Mesothelial cell of epicardium (in vitro differentiated cells): Measurements from ENCODE around the gene RNF112. TPM values are rescaled to one million over a fixed set of nuclear protein-coding genes. Genes with fewer than 3 reads are reported as not detected.

Experiments
- DNase-seq, 2 experiments: peaks; one replicate each; pipeline ENCODE4 v3.0.0; 2021; ENCODE audit warnings: low spot score in 2 of 2; ENCODE audit not compliant: unreplicated experiment in 2 of 2
- H3K27ac Mint-ChIP-seq: 2 replicates; pipeline ENCODE4 v1.8.0; 2021; ENCODE audit warnings: mixed read lengths
- H3K27me3 Mint-ChIP-seq: 2 replicates; pipeline ENCODE4 v1.8.0; 2021; ENCODE audit warnings: low read depth, mixed read lengths
- H3K36me3 Mint-ChIP-seq: 2 replicates; pipeline ENCODE4 v1.8.0; 2021; ENCODE audit warnings: mixed read lengths
- H3K4me1 Mint-ChIP-seq: 2 replicates; pipeline ENCODE4 v1.8.0; 2021; ENCODE audit warnings: mixed read lengths
- H3K4me3 Mint-ChIP-seq: 2 replicates; pipeline ENCODE4 v1.8.0; 2021; ENCODE audit warnings: mild to moderate bottlenecking, moderate library complexity, mixed read lengths
- H3K9me3 Mint-ChIP-seq: 2 replicates; pipeline ENCODE4 v1.8.0; 2021; ENCODE audit warnings: mixed read lengths
- total RNA-seq: library from RNA; stranded (reverse); gene quantifications from 3 replicates; pipeline ENCODE4 v1.2.1, GENCODE V29; 2021
- TF ChIP-seq, protein P1 (sequence below): fragments of 200-600 bp; sonication (generic); IDR thresholded peaks from one replicate; pipeline ENCODE4 v1.5.0; 2021; ENCODE audit warnings: antibody characterized with exemption; ENCODE audit not compliant: unreplicated experiment

Gene RNF112, protein sequence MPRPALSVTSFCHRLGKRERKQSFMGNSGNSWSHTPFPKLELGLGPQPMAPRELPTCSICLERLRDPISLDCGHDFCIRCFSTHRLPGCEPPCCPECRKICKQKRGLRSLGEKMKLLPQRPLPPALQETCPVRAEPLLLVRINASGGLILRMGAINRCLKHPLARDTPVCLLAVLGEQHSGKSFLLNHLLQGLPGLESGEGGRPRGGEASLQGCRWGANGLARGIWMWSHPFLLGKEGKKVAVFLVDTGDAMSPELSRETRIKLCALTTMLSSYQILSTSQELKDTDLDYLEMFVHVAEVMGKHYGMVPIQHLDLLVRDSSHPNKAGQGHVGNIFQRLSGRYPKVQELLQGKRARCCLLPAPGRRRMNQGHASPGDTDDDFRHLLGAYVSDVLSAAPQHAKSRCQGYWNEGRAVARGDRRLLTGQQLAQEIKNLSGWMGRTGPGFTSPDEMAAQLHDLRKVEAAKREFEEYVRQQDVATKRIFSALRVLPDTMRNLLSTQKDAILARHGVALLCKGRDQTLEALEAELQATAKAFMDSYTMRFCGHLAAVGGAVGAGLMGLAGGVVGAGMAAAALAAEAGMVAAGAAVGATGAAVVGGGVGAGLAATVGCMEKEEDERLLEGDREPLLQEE
- 2.7 to 4.8 TPM (median 4.2 TPM) in 3 replicates for total RNA-seq

- no peak for DNase-seq
- Mint-ChIP-seq H3K27ac (no peak within 1 kb of the TSS), H3K4me3 (no peak within 1 kb of the TSS), H3K9me3 (no peaks in the 10 kb centered on the region), H3K36me3 (no peaks in the 10 kb centered on the region), H3K4me1 (peaks cover 19% of the 10 kb centered on the region), H3K27me3 (peaks cover 7% of the 10 kb centered on the region)
- TF ChIP-seq, protein P1, sequence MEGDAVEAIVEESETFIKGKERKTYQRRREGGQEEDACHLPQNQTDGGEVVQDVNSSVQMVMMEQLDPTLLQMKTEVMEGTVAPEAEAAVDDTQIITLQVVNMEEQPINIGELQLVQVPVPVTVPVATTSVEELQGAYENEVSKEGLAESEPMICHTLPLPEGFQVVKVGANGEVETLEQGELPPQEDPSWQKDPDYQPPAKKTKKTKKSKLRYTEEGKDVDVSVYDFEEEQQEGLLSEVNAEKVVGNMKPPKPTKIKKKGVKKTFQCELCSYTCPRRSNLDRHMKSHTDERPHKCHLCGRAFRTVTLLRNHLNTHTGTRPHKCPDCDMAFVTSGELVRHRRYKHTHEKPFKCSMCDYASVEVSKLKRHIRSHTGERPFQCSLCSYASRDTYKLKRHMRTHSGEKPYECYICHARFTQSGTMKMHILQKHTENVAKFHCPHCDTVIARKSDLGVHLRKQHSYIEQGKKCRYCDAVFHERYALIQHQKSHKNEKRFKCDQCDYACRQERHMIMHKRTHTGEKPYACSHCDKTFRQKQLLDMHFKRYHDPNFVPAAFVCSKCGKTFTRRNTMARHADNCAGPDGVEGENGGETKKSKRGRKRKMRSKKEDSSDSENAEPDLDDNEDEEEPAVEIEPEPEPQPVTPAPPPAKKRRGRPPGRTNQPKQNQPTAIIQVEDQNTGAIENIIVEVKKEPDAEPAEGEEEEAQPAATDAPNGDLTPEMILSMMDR = no peak
Observed at GRCh38 chr17:19410875-19411620, at the start of gene RNF112. Gene RNF112 (plus strand): TSS chr17:19411232. CDS start chr17:19411409, 177 bp downstream.

DNA sequence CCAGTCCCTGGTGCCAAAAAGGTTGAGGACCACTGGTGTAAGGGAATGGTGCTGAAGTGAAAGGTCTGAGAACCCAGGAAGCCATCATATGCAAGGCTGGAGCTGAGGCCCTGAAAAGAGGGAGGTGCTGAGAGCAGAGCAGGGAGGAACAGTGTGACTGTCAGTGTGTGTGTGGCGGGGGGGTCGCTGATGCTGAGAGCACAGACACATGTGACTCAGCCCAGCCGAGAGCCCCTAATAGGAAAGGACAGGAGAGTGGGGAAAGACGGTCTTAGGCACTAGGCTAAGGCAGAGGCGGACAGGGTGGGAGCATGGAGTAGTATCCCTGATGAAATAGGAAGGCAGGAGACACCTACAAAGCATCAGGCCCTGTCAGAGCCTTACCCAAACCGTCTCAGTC is 49.7 kb upstream of the RNF112 start:
- TF ChIP-seq, protein P1 = no peak
- H3K27ac Mint-ChIP-seq = no peak overlapping the region
- no peak for DNase-seq
- no peaks in the 10 kb centered on the region for H3K9me3 Mint-ChIP-seq
- no peaks in the 10 kb centered on the region for H3K27me3 Mint-ChIP-seq
- peaks cover 4% of the 10 kb centered on the region for H3K36me3 Mint-ChIP-seq
- peak overlapping the region; percentile 85 for H3K4me3 Mint-ChIP-seq
- peaks cover 38% of the 10 kb centered on the region for H3K4me1 Mint-ChIP-seq

- peak overlapping the region; percentile 23 for H3K27ac Mint-ChIP-seq
- TF ChIP-seq, protein P1 = no peak
- peaks cover 4% of the 10 kb centered on the region for H3K36me3 Mint-ChIP-seq
- peaks cover 38% of the 10 kb centered on the region for H3K4me1 Mint-ChIP-seq
- no peaks in the 10 kb centered on the region for H3K27me3 Mint-ChIP-seq
- H3K9me3 Mint-ChIP-seq = no peaks in the 10 kb centered on the region
- peak overlapping the region; percentile 85 for H3K4me3 Mint-ChIP-seq
- no peak for DNase-seq
Observed at GRCh38 chr17:19361944-19362276, 49.1 kb upstream of the RNF112 start.

DNA sequence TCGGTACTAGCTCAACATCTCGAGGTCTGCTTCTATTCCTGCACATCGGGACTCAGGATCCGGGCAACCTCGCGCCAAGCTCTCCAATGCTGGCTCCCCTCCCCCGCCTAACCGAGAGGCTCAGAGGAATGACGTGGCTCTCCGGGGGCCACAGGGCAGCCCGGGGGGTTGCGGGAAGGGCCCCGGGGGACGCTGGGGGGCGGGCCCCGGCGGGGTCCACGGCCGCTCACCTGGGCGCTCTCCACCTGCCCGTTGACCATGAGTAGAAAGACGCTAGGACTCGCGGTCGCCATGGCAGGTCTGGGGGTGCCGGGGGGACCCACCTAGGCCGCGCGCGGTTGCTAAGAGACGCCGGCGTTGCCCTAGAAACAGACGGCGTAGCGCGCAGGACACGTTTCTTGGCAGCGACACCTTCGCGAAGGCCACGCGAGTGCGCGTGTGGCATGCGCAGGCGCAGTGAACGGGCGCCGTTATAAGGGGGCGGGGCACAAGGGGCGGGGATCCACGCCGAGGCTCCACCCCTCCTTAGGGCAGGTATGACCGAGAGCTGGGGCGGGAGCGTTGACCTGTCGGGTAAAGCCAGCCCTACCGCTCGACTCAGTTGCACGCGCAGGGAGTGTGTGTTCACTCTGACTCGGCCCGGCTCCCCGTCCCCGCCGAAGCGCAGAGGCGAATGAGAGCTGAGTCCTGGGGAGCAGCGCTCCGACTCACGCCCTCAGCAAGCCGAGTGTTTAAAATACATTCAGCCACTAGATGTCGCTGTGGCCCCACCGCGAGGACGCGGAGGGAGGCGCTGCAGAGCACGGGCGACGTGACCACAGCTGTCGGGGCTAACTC is 48.5 kb upstream of the RNF112 start, which contains the start of gene B9D1:
Gene B9D1, minus strand, starts transcription at position 447 of the 837 bp plus-strand sequence. Its CDS starts 154 bp downstream, at position 293.
- H3K4me1 Mint-ChIP-seq = peaks cover 38% of the 10 kb centered on the region
- peak within 1 kb of the TSS; percentile 87 for H3K27ac Mint-ChIP-seq
- TF ChIP-seq, protein P1 = peak; percentile 96
- H3K4me3 Mint-ChIP-seq = peak within 1 kb of the TSS; percentile 85
- H3K27me3 Mint-ChIP-seq = no peaks in the 10 kb centered on the region
- H3K9me3 Mint-ChIP-seq = no peaks in the 10 kb centered on the region
- no peaks in the 10 kb centered on the region for H3K36me3 Mint-ChIP-seq
- DNase-seq = peak; percentile 86 to 96

GRCh38 chr17:19363114-19363438 is 48.0 kb upstream of the RNF112 start:
- no peaks in the 10 kb centered on the region for H3K36me3 Mint-ChIP-seq
- no peaks in the 10 kb centered on the region for H3K27me3 Mint-ChIP-seq
- peaks cover 38% of the 10 kb centered on the region for H3K4me1 Mint-ChIP-seq
- TF ChIP-seq, protein P1 = peak; percentile 43
- no peaks in the 10 kb centered on the region for H3K9me3 Mint-ChIP-seq
- no peak for DNase-seq
- peak overlapping the region; percentile 87 for H3K27ac Mint-ChIP-seq
- H3K4me3 Mint-ChIP-seq = peak overlapping the region; percentile 85
